Glutamatergic neuron (in vitro differentiated cells): ENCODE data around the gene DARS1. TPM values are rescaled to one million over a fixed set of nuclear protein-coding genes. Genes with fewer than 3 reads are reported as not detected.

Experiments used
- DNase-seq: peaks from one replicate; pipeline ENCODE4 v3.0.0; 2022
- H3K27ac Mint-ChIP-seq: one replicate; pipeline ENCODE4 v1.8.0; 2020; ENCODE audit warnings: mild to moderate bottlenecking, mixed read lengths, inconsistent platforms; ENCODE audit not compliant: unreplicated experiment
- H3K27me3 Mint-ChIP-seq: one replicate; pipeline ENCODE4 v1.8.0; 2020; ENCODE audit warnings: mild to moderate bottlenecking, moderate library complexity, mixed read lengths, inconsistent platforms; ENCODE audit not compliant: unreplicated experiment
- H3K36me3 Mint-ChIP-seq: one replicate; pipeline ENCODE4 v1.8.0; 2020; ENCODE audit warnings: mild to moderate bottlenecking, mixed read lengths, inconsistent platforms; ENCODE audit not compliant: unreplicated experiment
- H3K4me1 Mint-ChIP-seq: one replicate; pipeline ENCODE4 v1.8.0; 2020; ENCODE audit warnings: mild to moderate bottlenecking, low read depth, mixed read lengths, inconsistent platforms; ENCODE audit not compliant: unreplicated experiment
- H3K4me3 Mint-ChIP-seq: one replicate; pipeline ENCODE4 v1.8.0; 2020; ENCODE audit warnings: mild to moderate bottlenecking, mixed read lengths, inconsistent platforms; ENCODE audit not compliant: unreplicated experiment
- H3K9me3 Mint-ChIP-seq: one replicate; pipeline ENCODE4 v1.8.0; 2020; ENCODE audit warnings: mild to moderate bottlenecking, moderate library complexity, mixed read lengths, inconsistent platforms; ENCODE audit not compliant: unreplicated experiment
- CTCF ChIP-seq: fragments of 200-600 bp; sonication (generic); IDR thresholded peaks from one replicate; pipeline ENCODE4 v1.5.0; 2021; ENCODE audit not compliant: partially characterized antibody, unreplicated experiment
- total RNA-seq: library from RNA; stranded (reverse); fragmentation: NEBNext Ultra II Directional; extraction: Animal tissue kit (Norgen Biotek cat#: 25700); gene quantifications from one replicate; pipeline ENCODE4 v1.2.1, GENCODE V29; 2021; ENCODE audit not compliant: unreplicated experiment

DARS1 gene
- total RNA-seq, 1 donor from 2014 or later, result 41.0 TPM

DNA sequence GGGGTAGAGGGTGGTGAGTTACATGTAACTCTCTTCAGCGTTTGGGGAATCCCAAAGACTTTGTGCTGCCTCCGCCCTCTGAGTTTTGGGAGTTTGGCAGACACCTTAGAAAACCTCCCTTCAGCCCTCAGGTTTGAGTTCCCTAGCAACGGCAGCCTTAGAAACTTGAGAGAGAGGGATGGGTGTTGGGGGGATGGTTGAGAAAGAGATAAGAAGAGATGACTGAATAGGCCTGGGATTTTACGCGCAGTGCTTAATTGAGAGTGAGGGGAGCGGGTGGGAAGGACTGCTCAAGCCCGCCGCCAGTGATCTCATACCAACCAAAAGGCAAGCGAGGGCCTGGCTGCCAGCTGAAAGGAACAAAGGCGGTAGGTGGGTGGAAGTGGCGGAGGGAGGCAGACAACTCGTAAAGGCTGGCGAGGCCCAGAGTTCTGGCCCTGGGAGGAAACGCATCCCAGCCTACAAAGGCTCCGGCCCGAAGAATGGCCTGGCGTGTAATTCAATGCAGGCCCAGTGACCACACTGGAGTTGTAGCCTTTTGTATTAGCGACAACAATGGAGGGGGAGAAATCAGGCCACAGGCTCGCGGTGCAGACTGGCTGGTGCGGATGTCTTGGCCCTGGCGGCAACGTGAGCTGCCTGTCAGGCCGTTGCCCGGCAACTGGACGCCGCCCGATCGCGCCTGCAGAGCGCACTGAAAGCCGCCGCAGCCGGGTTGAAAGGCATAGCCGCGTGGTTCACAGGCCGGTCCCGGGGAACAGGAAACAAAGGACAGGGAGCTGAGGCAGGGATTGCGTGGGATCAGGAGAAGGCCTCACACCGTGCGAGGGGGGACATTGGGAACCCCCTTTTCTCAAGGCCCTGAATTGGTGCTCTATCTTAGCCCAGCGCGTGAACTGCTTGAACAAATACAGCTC is 39.9 kb upstream of the DARS1 start:
- H3K36me3 Mint-ChIP-seq, result no peaks in the 10 kb centered on the region
- H3K27ac Mint-ChIP-seq, result peak overlapping the region; percentile 88
- H3K27me3 Mint-ChIP-seq, result peaks cover 5% of the 10 kb centered on the region
- TF ChIP-seq CTCF, result no peak
- H3K9me3 Mint-ChIP-seq, result peaks cover 3% of the 10 kb centered on the region
- peak; percentile 90 for DNase-seq
- peak overlapping the region; percentile 78 for H3K4me3 Mint-ChIP-seq
- peaks cover 25% of the 10 kb centered on the region for H3K4me1 Mint-ChIP-seq

GRCh38 chr2:136024616-136025015 is 39.2 kb upstream of the DARS1 start:
- no peak for DNase-seq
- H3K4me1 Mint-ChIP-seq, result peaks cover 29% of the 10 kb centered on the region
- peak overlapping the region; percentile 88 for H3K27ac Mint-ChIP-seq
- no peak for TF ChIP-seq CTCF
- peaks cover 3% of the 10 kb centered on the region for H3K9me3 Mint-ChIP-seq
- no peaks in the 10 kb centered on the region for H3K36me3 Mint-ChIP-seq
- peaks cover 3% of the 10 kb centered on the region for H3K27me3 Mint-ChIP-seq
- peak overlapping the region; percentile 78 for H3K4me3 Mint-ChIP-seq

DNA sequence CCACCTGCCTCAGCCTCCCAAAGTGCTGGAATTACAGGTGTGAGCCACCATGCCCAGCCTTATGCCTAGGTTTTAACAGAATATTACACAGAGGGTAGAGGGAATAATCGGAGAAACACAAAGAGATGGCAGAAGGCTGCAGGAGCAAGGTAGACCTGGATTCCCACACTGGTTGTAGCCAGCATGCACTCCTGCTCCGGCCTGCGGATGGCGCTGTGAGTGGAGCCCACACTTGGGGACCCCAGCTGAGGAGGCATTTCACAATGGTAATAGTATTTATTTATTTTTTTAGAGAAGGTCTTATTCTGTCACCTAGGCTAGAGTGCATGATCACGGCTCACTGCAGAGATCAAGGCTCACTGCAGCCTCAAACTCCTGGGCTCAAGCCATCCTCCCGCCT is 38.8 kb upstream of the DARS1 start:
- H3K27me3 Mint-ChIP-seq, result peaks cover 3% of the 10 kb centered on the region
- no peak for DNase-seq
- no peak overlapping the region for H3K27ac Mint-ChIP-seq
- TF ChIP-seq CTCF, result peak; percentile 28
- H3K9me3 Mint-ChIP-seq, result peaks cover 3% of the 10 kb centered on the region
- no peak overlapping the region for H3K4me3 Mint-ChIP-seq
- H3K4me1 Mint-ChIP-seq, result peaks cover 32% of the 10 kb centered on the region
- H3K36me3 Mint-ChIP-seq, result no peaks in the 10 kb centered on the region

- TF ChIP-seq CTCF, result no peak
- H3K4me3 Mint-ChIP-seq, result no peak overlapping the region
- no peak overlapping the region for H3K27ac Mint-ChIP-seq
- no peak for DNase-seq
- H3K27me3 Mint-ChIP-seq, result peaks cover 3% of the 10 kb centered on the region
- H3K36me3 Mint-ChIP-seq, result no peaks in the 10 kb centered on the region
- H3K9me3 Mint-ChIP-seq, result peaks cover 3% of the 10 kb centered on the region
- peaks cover 32% of the 10 kb centered on the region for H3K4me1 Mint-ChIP-seq
These were observed 38.0 kb upstream of the DARS1 start for GRCh38 chr2:136023416-136023815.
